Measurements from ENCODE around the gene SPRED2.

SPRED2 gene

GRCh38 chr2:65442420-65443020 is 10.1 kb upstream of the SPRED2 start:
- DNase-seq (ENCODE audit: low read depth, low spot score), result no peak

DNA sequence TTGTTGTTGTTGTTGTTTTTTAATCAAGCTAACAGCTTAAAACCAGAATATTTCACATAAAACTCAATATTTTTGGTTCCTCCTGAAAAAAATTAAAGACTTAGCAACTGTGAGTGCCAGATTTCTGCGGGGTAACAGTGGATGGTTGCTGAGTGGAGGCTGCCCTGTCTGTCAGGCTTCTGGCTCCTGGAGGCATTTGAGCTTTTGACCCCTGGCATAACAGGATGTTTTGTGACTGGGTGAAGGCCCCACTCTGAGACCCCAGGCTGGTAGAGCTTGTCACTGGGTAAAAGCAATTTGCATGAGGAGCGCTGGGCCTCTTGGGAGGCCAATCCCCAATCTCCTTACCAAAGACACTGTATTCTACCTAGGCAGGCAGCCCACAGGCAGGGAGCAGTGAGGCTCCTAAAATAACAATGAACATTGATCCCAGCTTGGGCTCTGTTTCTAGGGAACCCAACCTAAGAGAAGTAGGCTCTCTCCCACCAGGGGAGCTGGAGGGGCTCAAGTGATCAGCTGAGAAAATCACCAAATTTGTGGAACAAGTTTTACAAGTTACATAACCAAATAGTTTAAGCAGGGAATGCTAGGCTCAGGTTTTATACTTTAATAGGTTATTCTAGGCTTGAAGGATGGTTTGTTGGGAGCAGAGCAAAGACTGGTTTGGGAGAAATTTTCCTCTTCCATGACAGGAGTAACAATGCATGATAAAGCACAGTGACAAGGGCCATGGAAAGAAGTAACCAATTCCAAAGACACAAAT is 5.9 kb upstream of the SPRED2 start:
- no peak for DNase-seq (ENCODE audit: low read depth, low spot score)

GRCh38 chr2:65437392-65438135 is 5.2 kb upstream of the SPRED2 start:
- no peak for DNase-seq (ENCODE audit: low read depth, low spot score)

GRCh38 chr2:65436824-65437221 is 4.4 kb upstream of the SPRED2 start:
- no peak for DNase-seq (ENCODE audit: low read depth, low spot score)

DNA sequence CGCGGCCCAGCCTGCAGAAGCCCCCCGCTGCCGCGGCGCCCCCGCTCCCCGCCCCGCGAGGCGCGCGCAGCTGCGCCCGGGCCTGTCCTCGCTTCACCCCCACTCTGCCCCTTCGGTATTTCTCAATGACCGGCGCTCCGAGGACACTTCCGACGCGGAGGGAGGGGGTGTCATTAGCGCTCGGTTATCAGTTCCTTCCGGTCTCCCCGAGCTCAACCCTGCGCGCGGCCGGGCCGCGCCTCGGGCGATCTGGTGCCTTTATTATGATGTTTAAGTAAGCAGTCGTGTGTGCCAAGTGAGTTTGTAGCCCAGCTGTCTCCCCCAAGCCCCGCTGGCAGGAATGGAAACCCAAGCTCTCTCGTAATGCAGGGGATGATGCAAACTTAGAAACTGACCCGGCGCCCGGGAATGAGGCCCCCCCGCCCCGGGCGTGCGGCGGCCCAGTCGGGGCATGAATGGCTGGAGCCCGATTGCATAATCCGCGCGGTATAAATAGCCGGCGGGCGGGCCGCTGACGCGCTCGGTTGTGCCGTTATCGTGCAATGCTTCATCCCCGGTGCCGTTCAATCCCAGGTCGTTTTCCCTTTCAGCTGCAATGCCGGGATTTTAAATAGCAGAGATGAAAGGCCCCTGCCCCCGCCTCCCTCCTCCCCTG is 3.9 kb upstream of the SPRED2 start:
- DNase-seq (ENCODE audit: low read depth, low spot score), result peak; percentile 95

- DNase-seq (ENCODE audit: low read depth, low spot score), result peak; percentile 96
Measured at GRCh38 chr2:65435625-65436168, 3.3 kb upstream of the SPRED2 start.

DNA sequence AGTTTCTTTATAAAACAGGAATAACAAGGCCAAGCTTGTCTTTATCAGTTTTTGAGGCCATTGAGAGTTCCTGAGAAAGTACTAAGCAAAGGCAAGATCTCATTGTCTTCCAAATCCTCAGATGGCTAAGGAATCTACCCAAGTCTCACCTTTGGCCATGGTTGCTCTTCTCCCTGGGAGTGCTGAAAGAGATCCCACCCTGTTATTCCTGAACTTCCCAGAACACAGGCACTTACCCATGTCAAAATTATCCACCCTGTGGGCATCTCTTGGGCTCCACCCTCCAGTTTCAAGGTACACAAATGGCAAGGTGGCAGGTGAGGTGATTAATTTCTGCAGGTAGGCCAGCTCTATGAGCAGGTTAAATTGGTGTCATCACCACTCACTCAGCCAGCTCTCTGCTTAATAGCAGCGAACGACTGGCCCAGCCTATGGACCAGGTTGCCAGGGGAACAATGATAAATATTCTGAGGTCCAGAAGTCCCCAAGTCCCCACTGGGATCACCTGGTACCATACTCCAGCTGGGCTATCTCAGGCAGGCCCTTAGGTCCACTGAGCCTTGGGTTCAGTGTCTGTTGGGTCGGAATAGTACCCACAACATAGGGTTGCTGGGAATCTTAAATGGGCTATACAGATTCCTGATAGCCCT is 2.3 kb upstream of the SPRED2 start:
- DNase-seq (ENCODE audit: low read depth, low spot score), result no peak

DNA sequence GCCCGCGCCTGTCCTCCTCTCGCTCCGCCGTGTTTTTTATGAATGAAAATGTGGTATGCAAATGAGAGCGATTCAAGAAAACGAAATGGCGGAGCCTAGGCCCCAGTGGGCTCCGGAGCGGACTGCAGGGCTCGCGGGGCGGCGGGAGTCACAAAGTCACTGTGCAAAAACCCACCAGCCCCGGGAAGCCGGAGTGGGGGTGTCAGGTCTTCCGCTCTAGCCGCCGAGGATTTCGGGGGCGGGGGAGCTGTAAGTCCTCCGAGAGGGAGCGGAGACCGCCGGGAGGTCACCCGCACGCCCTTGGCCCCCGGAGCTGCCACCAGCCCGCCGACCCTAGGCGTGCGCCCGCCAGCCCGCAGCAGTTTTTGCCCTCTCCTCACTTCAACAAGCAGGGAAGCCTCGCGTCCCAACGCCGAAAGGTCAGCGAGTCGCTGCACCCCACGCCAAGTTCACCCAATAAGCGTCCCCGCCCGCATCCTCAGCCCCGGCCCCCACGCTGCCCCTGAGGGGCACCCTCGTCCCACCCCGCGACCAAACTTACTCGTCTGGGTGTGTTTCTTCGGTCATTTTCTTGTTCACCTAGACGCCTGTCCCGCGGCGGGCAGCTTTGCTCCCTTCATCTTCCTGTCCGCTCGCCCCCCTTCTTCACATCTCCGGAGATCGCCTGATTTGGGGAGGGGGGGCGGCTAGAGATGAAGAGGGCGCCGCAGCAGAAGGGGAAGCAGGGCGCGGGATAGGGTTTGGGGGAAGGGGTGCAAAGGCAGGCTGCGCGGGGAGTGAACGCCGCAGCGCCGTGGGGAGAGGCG is 775 bp downstream of the SPRED2 start:
- peak; percentile 70 for DNase-seq (ENCODE audit: low read depth, low spot score)

- DNase-seq (ENCODE audit: low read depth, low spot score), result peak; percentile 72
Measured at GRCh38 chr2:65430603-65431420, 1.6 kb downstream of the SPRED2 start.

DNA sequence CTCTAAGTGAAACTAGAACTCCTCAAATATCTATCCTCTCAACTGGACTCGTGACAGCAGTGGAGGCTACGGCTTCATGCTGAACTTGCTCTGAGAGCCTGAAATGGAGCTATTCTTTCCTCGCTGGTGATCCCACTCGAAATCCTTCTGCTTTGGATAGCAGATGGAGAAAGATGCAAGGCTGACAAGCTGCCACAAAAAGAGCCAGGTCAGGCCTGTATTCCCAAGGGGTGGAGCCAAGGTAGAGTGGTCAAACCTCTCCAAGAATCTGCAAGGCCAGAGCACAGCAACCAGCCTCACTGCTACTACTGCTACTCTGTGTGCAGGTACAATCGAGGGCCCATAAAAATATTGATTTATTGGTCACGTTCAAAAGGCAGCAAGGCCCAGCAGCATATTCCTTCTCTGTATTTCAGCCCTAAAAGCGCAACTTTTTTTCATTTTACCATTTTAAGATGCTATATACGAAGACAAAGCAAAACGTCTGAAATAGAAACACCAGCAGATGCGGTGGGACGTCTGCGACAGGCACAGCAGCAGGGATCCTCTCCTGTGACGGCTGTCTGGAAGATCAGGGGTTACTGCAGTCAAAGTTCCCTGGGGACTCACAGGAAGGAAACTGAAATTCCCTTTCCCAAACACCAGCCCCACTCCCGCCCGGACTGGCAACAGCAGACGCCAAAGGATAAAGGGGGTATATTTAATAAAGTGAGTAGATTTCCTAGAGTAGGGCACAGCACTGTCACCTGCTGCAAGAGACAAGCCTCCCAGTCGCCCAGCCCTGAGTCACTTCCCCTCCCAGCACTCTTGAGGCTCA is 2.4 kb downstream of the SPRED2 start:
- DNase-seq (ENCODE audit: low read depth, low spot score), result no peak

- DNase-seq (ENCODE audit: low read depth, low spot score), result no peak
Measured at GRCh38 chr2:65427532-65427931, 4.9 kb downstream of the SPRED2 start.

GRCh38 chr2:65425276-65425675 is 7.1 kb downstream of the SPRED2 start:
- DNase-seq (ENCODE audit: low read depth, low spot score), result no peak

DNA sequence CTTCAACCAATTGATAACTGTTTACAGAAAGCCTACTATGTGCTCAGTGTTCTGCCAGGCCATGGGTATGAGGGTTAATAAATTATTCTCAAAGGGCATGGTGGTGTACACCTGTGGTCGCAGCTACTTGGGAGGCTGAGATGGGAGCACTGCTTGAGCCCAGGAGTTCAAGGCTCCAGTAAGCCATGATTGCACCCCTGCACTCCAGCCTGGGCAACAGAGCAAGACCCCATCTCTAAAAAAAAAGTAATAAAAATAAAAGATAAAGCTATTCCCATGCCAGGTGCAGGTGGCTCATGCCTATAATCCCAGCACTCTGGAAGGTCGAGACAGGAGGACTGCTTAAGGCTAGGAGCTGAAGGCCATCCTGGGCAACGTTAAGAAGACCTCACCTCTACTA is 8.0 kb downstream of the SPRED2 start:
- no peak for DNase-seq (ENCODE audit: low read depth, low spot score)

- no peak for DNase-seq (ENCODE audit: low read depth, low spot score)
Measured at GRCh38 chr2:65421432-65421748, 11.0 kb downstream of the SPRED2 start.

DNA sequence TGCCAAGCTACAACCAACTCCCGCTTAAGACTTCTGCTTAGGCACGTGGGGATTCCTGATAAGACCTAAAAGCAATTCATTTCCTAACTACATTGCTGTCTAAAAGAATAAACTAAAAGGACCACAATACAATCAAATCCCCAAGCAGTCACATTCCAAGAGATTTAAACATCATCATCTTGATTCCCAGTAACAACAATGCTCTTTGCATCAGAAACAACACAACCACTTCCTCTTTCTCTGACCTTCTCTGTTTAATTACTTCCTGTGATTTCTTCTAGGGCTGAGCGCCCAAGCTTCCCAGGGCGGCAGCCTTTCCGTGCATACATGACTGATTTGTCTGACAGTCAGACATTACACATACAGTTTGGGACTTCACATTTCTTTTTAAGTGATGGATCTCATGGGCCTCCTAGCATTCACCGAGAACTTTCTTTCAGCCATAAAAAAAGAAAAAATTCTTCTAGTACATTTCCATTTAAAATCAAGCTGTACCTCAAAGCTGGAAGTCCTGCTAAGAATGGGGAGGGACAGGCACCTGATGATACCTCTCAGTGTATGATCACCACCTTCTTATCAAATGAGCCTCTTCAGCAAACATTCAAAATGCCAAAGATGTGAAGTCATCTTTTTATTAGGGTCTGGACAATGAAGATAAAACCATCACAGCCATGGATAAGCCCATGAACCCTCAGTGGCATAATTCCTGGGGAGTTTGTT is 11.5 kb downstream of the SPRED2 start:
- DNase-seq (ENCODE audit: low read depth, low spot score), result peak; percentile 54

GRCh38 chr2:65417509-65418085 is 14.8 kb downstream of the SPRED2 start:
- no peak for DNase-seq (ENCODE audit: low read depth, low spot score)

GRCh38 chr2:65416945-65417344 is 15.5 kb downstream of the SPRED2 start:
- DNase-seq (ENCODE audit: low read depth, low spot score), result no peak

DNA sequence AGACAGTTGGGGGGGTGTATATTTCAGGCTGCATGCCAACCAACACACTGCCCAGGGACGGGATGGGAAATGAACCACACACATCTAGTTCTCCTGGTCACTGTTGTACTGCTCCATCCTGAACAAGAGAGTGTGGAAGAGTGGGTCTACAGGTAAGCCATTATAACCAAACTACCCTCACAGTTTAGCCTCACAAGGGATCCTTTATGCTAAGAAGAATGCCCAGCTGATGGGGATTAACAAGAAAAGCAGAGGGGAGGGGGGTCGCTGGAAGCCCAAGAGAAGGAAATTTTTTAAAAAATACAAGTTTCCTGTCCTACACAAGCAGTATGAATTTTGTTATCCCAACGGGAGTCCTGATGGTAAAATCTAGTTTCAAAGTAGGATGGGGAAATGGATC is 16.1 kb downstream of the SPRED2 start:
- no peak for DNase-seq (ENCODE audit: low read depth, low spot score)

All from astrocyte of the hippocampus (primary cell).